ENCODE results near the gene USP48. TPM values are rescaled to one million over a fixed set of nuclear protein-coding genes. Genes with fewer than 3 reads are reported as not detected.

The USP48 gene
- total and polyA plus RNA-seq, 2 of the 4 experiments (the other 2 are of a cell fraction) = 24.7 to 25.0 TPM

- Histone ChIP-seq H3K9ac (ENCODE audit: low read depth, low read length) (no peak overlapping the region), H3K27ac (ENCODE audit: insufficient read depth, low read length) (no peak overlapping the region), H3K9me1 (ENCODE audit: insufficient read depth, low read length) (no peaks in the 10 kb centered on the region), H2AK9ac (replicated peaks; ENCODE audit: low read depth, low read length, poor library complexity) (no peak overlapping the region), H3K4me2 (ENCODE audit: low read depth, low read length) (no peak overlapping the region), H3K36me3 (ENCODE audit: control insufficient read depth, insufficient read depth, low read length) (no peaks in the 10 kb centered on the region), H4K91ac (ENCODE audit: insufficient read depth, low read depth, low read length) (no peak overlapping the region), H2BK120ac (ENCODE audit: low read depth, low read length) (no peak overlapping the region), H2BK20ac (ENCODE audit: low read depth, low read length) (no peak overlapping the region), H3K4me3 (ENCODE audit: insufficient read depth, low read depth, low read length) (no peak overlapping the region), H3K79me1 (ENCODE audit: low read depth in 1 of 2, low read length in 2 of 2) (no peaks in the 10 kb centered on the region), H2AK5ac (ENCODE audit: low read depth, low read length) (no peak overlapping the region), H3K4ac (ENCODE audit: low read depth, low read length) (no peak overlapping the region), H2BK15ac (ENCODE audit: low read depth, low read length) (no peak overlapping the region), H3K23ac (ENCODE audit: low read depth, low read length) (no peak overlapping the region), H3K14ac (replicated peaks; ENCODE audit: low read depth, low read length) (no peak overlapping the region), H2AFZ (replicated peaks; ENCODE audit: low read length, poor library complexity) (no peak overlapping the region), H3K27me3 (ENCODE audit: control insufficient read depth, insufficient read depth, low read length) (peaks cover 50% of the 10 kb centered on the region), H3K4me1 (ENCODE audit: control insufficient read depth, insufficient read depth, low read length) (peaks cover 4% of the 10 kb centered on the region; the same call in 1 of the 2 replicates), H3K56ac (ENCODE audit: extremely low read depth, insufficient read depth, low read length) (no peak overlapping the region), H3K9me3 (ENCODE audit: control insufficient read depth, insufficient read depth, low read length) (no peaks in the 10 kb centered on the region), H4K5ac (ENCODE audit: low read depth, low read length) (no peak overlapping the region), H4K8ac (ENCODE audit: low read depth in 2 of 2, low read length in 2 of 2) (no peak overlapping the region), H4K20me1 (ENCODE audit: insufficient read depth, low read length) (peaks cover 23% of the 10 kb centered on the region; the same call in 1 of the 2 replicates), H2BK5ac (ENCODE audit: low read depth, low read length, poor library complexity, severe bottlenecking) (no peak overlapping the region), H3K18ac (ENCODE audit: low read depth, low read length) (no peak overlapping the region)
- dilution Hi-C loops (cut with HindIII; ENCODE audit: low sequenced_read_pairs, unreplicated experiment) = no loop called here
- no TSS peak for BruUV-seq (replicated peaks)
- CTCF ChIA-PET = interaction anchor here (1.2 kb wide), 1 partner anchor 12 kb away, joined by 3 read pairs; no protein-coding TSS in a partner anchor
- 90% methylated on average over 3 of the region's 11 CpGs; no CpG with 5 or more reads in 1 of the 2 experiments for WGBS, 2 experiments (ENCODE audit: extremely low coverage in 2 of 2, insufficient read length in 1 of 2)
- no peak for ATAC-seq (ENCODE audit: low read depth)
- in situ Hi-C loops (cut with MboI; ENCODE audit: low sequenced_read_pairs) = no loop called here
- no peak for DNase-seq
- TF ChIP-seq MAZ (IDR thresholded peaks at IDR 0.05; ENCODE audit: borderline replicate concordance, low read depth, low read length) (no peak), FOS (IDR thresholded peaks at IDR 0.05; ENCODE audit: low read depth, low read length) (no peak), MAFK (IDR thresholded peaks at IDR 0.05; ENCODE audit: low read depth, low read length) (no peak), NFE2L2 (IDR thresholded peaks at IDR 0.05; ENCODE audit: low read depth, low read length) (no peak), RCOR1 (IDR thresholded peaks at IDR 0.05; ENCODE audit: insufficient replicate concordance, low read length) (no peak), BHLHE40 (IDR thresholded peaks at IDR 0.05; ENCODE audit: low read depth, low read length) (no peak), POLR2A (IDR thresholded peaks at IDR 0.05; ENCODE audit: low read depth, low read length) (no peak), CEBPB (IDR thresholded peaks at IDR 0.05; ENCODE audit: low read depth, low read length) (no peak)
- TF ChIP-seq, protein P1, sequence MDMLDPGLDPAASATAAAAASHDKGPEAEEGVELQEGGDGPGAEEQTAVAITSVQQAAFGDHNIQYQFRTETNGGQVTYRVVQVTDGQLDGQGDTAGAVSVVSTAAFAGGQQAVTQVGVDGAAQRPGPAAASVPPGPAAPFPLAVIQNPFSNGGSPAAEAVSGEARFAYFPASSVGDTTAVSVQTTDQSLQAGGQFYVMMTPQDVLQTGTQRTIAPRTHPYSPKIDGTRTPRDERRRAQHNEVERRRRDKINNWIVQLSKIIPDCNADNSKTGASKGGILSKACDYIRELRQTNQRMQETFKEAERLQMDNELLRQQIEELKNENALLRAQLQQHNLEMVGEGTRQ (IDR thresholded peaks at IDR 0.05; ENCODE audit: low read depth, low read length) = no peak
- TF ChIP-seq, protein P2, sequence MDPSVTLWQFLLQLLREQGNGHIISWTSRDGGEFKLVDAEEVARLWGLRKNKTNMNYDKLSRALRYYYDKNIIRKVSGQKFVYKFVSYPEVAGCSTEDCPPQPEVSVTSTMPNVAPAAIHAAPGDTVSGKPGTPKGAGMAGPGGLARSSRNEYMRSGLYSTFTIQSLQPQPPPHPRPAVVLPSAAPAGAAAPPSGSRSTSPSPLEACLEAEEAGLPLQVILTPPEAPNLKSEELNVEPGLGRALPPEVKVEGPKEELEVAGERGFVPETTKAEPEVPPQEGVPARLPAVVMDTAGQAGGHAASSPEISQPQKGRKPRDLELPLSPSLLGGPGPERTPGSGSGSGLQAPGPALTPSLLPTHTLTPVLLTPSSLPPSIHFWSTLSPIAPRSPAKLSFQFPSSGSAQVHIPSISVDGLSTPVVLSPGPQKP (IDR thresholded peaks at IDR 0.05; ENCODE audit: borderline replicate concordance, low read depth, low read length) = no peak
- intact Hi-C loops (cut with micrococcal nuclease) = no loop called here
- POLR2A ChIA-PET (ENCODE audit: unreplicated experiment) = no interaction called here
Measured at GRCh38 chr1:21670956-21671902, 111.7 kb downstream of the USP48 start.

Measured in IMR-90 (cell line).